NB4 (cell line): ENCODE results near the gene AP5B1.

Source experiments
- DNase-seq: peaks from one replicate; pipeline ENCODE4 v3.0.0; 2010; ENCODE audit warnings: low read depth
- H3K4me3 ChIP-seq: one replicate; pipeline ENCODE4 v1.5.1; 2011; ENCODE audit warnings: mild to moderate bottlenecking, low read depth, low read length, moderate library complexity
- CTCF ChIP-seq: IDR thresholded peaks from one replicate; pipeline ENCODE4 v1.5.1; 2012; ENCODE audit warnings: low read depth, low read length
- MAX ChIP-seq: IDR thresholded peaks from 2 replicates; pipeline ENCODE4 v1.6.1; 2011; ENCODE audit warnings: low read depth, low read length
- MYC ChIP-seq: IDR thresholded peaks from 2 replicates; pipeline ENCODE4 v1.6.1; 2011; ENCODE audit warnings: low read depth, low read length
- POLR2A ChIP-seq: IDR thresholded peaks from 2 replicates; pipeline ENCODE4 v1.6.1; 2011; ENCODE audit warnings: mild to moderate bottlenecking; ENCODE audit not compliant: insufficient read length; ENCODE audit errors: extremely low read depth

The AP5B1 gene

GRCh38 chr11:65787649-65788622 lies 7.2 kb upstream of the AP5B1 start:
- H3K4me3 ChIP-seq, result no peak overlapping the region
- DNase-seq, result no peak
- no peak for TF ChIP-seq CTCF
- TF ChIP-seq MAX, result no peak
- no peak for TF ChIP-seq POLR2A
- TF ChIP-seq MYC, result no peak

DNA sequence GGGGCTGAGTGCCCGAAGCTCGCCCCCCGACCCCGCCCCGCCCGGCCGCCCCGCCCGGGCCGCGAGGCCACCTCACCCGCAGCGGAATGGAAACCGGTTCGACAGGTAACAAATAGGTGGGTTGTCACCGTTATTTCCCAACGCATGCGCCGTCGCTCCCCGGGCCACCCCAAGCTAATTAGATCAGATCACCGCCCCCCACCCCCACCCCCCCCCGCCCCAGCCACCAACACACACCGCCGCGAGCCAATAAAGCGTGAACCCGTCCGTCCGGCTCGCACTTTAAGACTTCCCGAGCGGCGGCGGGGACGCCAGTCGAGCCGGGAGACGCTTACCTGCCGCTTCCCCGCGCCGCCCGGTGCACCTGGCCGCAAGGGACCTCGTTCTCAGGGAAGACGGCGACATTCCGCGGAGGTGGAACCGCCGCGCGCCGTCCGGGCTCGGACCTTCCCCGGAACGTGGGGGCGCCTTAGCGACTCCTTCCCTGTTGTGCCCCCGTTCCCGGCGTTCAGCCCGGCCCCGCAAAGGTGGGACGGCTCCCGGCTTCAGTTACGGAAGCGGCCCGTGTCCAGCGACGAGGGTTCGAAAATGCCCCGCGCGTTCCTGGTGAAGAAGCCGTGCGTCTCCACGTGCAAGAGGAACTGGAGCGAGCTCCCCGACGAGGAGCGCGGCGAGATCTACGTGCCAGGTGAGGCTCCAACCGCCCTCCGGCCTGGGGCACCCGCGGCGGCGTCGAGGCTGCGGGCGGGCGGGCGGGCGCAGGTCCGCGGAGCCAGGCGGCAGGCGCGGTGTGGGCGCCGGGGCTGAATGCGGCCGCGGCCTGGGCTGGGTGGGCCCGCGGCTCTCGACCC lies 6.2 kb upstream of the AP5B1 start, which contains the start of gene OVOL1:
Gene OVOL1 (plus strand): TSS at position 278 of the 851 bp plus-strand sequence. CDS start 311 bp downstream, at position 589.
- no peak for DNase-seq
- no peak for TF ChIP-seq MAX
- no peak for TF ChIP-seq MYC
- no peak for TF ChIP-seq CTCF
- no peak for TF ChIP-seq POLR2A
- no peak within 1 kb of the TSS for H3K4me3 ChIP-seq

DNA sequence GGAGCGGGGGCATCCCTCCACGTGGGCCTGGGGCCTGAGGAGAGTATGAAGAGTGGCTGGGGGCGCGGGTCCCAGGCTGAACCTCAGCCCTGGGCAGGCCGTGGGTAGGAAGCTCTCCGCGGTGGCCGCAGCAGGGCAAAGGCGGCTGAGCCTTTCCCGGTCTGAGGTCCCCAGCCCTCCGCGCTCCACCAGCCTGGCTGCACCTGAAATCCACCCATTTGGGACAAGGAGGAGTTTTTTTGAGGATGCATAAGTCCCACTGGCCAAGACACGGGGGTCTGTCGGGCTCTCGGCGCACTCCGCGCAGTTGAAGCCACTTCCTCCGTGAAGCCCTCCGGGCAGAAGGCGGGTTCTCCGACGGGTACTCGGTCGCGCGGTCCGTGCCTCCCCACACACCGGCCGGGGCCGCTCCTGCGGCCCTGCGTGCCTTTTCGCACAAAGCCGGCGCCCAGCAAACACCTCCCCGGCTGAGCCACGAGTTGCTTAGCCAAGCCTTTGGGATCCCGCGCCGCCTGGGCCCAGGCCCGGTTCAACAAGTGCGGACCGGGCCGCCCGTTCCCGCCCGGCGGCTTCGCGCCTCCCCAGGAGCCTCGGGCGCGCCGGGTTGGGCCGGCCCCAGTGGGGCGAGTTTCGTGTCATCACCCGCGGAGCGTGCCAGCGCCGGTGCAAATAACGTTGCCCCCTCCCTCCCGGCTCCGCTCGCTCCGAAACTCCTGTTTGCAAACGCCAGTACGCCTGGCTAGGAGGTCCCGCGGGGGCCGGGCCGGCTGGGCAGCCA lies 5.4 kb upstream of the AP5B1 start:
- TF ChIP-seq CTCF (no peak), POLR2A (no peak)
- DNase-seq, result no peak
- no peak overlapping the region for H3K4me3 ChIP-seq

GRCh38 chr11:65785319-65786007 lies 4.7 kb upstream of the AP5B1 start:
- TF ChIP-seq CTCF, result no peak
- no peak for TF ChIP-seq POLR2A
- no peak for TF ChIP-seq MYC
- TF ChIP-seq MAX, result no peak
- no peak overlapping the region for H3K4me3 ChIP-seq
- DNase-seq, result no peak

GRCh38 chr11:65782816-65783228 lies 2.0 kb upstream of the AP5B1 start:
- H3K4me3 ChIP-seq, result no peak overlapping the region
- TF ChIP-seq MAX (no peak), MYC (no peak), CTCF (no peak), POLR2A (no peak)
- no peak for DNase-seq
